Inflammatory macrophage treated with lipopolysaccharide for 1 hour (primary cell): ENCODE measurements around the gene FMNL3.
"Not testable (repeated sequence)": the region's sequence is repeated elsewhere in the genome, so short reads cannot be mapped to it uniquely, and the experiment has no call there.

Experiments used
- DNase-seq, 2 donors: peaks; one replicate each; pipeline ENCODE4 v3.0.0-alpha.2; 2020 to 2022

FMNL3 gene

GRCh38 chr12:49631336-49631907, 75.8 kb downstream of the FMNL3 start:
- DNase-seq, result no peak

GRCh38 chr12:49627752-49628360, 79.3 kb downstream of the FMNL3 start:
- no peak for DNase-seq

GRCh38 chr12:49626836-49627235, 80.4 kb downstream of the FMNL3 start:
- DNase-seq, result no peak

- peak; percentile 43 to 55 for DNase-seq
Observed at GRCh38 chr12:49626169-49626835, 80.9 kb downstream of the FMNL3 start.

- DNase-seq, result no peak
Observed at GRCh38 chr12:49624921-49625577, 82.2 kb downstream of the FMNL3 start.

GRCh38 chr12:49623142-49623904, 83.9 kb downstream of the FMNL3 start, which contains the start of gene PRPF40B:
PRPF40B (plus strand) TSS chr12:49623561; CDS start chr12:49623591, 30 bp downstream.
- DNase-seq, result peak; percentile 75 to 77

GRCh38 chr12:49622501-49623141, 84.6 kb downstream of the FMNL3 start:
- no peak for DNase-seq

- no peak for DNase-seq
Observed at GRCh38 chr12:49621651-49622500, 85.3 kb downstream of the FMNL3 start.

GRCh38 chr12:49619286-49619685, 87.9 kb downstream of the FMNL3 start:
- DNase-seq, result no peak

DNA sequence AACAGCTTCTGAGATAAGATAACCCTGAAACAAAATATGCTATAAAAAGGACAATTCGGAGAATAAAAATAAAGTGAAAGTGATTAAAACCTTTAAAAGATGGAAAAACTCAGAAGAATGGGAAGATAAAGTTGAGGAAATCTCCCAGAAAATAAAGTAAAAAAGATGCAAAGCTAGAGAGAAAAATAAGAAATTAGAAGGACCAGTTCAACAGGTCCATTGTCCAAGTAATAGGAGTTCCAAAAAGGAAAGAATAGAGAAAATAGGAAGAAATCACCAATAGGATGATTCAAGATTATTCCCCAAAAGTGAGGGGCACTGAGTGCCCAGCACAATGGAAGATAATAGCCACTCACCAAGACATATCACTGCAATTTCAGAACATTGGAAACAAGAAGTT, 88.6 kb downstream of the FMNL3 start:
- no peak for DNase-seq

DNA sequence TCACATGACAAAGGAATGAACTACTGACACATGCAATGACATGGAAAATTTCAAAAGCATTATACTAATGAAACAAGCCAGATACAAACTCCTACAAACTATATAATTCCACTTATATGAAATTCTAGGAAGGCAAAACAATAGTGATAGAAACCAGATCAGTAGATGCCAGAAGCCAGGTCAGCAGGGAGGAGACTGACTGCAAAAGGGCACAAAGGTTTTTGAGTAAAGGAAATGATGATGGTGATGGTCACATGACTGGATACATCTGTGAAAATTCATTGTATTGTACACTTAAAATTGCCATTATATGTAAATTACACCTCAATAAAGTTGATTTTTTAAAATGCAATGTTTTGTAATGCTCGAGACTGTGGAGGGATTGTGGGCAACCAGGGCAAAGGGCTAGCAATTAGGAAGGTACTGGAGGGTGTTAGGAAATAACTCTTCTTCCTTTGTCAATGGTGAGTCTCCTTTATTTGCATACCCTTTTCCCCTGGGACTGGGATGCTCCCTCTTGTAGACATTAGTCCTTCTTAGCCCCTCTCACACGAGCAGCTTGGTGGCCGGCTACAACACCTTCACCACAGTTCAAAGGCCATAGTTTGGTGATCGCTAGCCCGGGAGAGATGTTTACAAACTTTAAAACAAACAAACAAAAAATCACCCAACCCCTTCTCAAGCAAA, 90.5 kb downstream of the FMNL3 start:
- DNase-seq, result no peak

GRCh38 chr12:49615725-49616124, 91.5 kb downstream of the FMNL3 start:
- no peak for DNase-seq

GRCh38 chr12:49612210-49612609, 95.0 kb downstream of the FMNL3 start:
- no peak for DNase-seq

GRCh38 chr12:49610785-49611184, 96.4 kb downstream of the FMNL3 start:
- not testable (repeated sequence) for DNase-seq

GRCh38 chr12:49609875-49610154, 97.4 kb downstream of the FMNL3 start:
- no peak for DNase-seq

DNA sequence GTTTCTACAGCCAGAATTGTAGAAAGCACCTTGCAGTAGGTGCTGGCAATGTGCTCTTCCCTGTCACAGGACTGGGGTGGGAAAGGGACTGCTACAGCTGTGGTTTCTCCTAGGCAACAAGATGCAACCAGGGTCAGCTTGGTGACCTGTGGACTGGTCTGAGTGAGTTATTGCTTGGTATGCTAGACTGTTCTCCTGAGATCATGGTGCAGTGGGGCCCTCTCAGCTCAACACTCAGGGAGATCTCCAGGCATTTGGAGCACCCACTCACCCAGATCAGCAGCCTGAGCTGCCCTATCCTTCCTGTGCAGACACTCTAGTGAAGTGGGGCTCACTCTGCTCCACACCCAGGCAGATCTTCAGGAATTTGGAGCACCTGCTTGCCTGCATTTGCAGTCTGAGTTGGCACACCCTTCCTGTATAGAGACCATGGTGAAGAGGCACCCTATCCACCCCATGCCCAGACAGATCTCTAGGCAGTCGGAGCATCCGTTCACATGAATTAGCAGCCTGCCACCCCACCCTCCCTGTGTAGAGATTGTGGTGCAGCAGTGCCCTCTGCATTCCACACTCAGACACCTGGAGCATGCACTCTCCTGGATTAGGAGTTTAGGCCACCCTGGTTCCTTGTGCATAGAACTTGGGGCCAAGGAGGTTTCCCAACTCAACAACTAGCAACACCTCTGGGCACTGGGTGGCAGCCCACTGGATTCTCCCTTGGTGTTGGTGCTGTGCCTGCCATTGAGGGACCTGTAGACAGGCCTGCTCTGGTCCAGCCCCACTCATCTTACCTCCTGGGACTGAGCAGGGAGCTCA, 97.9 kb downstream of the FMNL3 start:
- DNase-seq, result no peak

DNA sequence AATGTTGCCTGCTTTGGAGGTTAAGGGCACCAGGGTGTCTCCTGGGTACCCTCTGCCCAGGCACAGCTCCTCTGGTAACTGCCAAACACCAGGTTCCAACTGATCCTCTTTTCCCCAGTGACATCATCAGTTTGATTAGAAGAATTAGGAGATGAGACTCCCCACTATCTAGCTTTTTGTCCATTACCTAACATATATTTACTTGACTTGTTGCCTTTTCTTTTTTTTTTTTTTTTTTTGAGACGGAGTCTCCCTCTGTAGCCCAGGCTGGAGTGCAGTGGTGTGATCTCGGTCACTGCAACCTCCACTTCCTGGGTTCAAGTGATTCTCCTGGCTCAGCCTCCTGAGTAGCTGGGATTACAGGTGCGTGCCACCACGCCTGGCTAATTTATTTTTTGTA, 101.7 kb downstream of the FMNL3 start, which contains the start of gene FAM186B:
Gene FAM186B (minus strand): TSS at position 101 of the 400 bp plus-strand sequence. CDS start 162 bp downstream, outside the sequence.
- not testable (repeated sequence) for DNase-seq

DNA sequence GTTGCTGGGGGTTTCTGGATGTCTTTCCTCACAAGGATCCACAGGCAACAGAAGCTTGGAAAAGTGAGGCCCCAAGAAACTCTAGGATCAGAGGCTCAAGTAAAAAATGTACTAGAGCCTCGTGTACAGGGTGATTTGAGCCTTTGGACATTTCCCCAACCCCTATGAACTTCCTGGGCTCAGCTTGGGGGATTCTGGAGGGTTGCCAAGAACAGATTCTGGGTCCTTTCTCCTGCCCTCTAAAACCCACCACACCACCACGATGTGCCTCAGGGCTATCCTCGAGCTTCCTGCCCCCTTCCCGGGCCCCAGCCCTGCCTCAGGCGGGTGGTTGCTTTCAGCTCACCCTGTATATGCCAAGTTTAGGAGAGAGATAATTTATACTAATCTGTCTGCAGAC, 102.3 kb downstream of the FMNL3 start:
- DNase-seq, result no peak

- no peak for DNase-seq
Observed at GRCh38 chr12:49603721-49604120, 103.5 kb downstream of the FMNL3 start.

GRCh38 chr12:49599961-49600360, 107.2 kb downstream of the FMNL3 start:
- no peak for DNase-seq
